ENCODE measurements around the gene RNGTT.
A peak's percentile ranks its signal among the peaks of the same experiment; 100 is the strongest.
"Not testable (repeated sequence)": the region's sequence is repeated elsewhere in the genome, so short reads cannot be mapped to it uniquely, and the experiment has no call there.

RNGTT gene

GRCh38 chr6:88806728-88807127 is 156.7 kb downstream of the RNGTT start:
- H3K4me3 ChIP-seq (ENCODE audit: control insufficient read depth, low read depth, low read length) = no peak overlapping the region
- no peak for TF ChIP-seq CTCF (IDR thresholded peaks at IDR 0.05; ENCODE audit: control insufficient read depth, insufficient read depth, low read depth, low read length, missing control alignments)
- no peak for DNase-seq (ENCODE audit: low read depth)

GRCh38 chr6:88804701-88805100 is 158.7 kb downstream of the RNGTT start:
- peak; percentile 10 for DNase-seq (ENCODE audit: low read depth)
- TF ChIP-seq CTCF (IDR thresholded peaks at IDR 0.05; ENCODE audit: control insufficient read depth, insufficient read depth, low read depth, low read length, missing control alignments) = no peak
- no peak overlapping the region for H3K4me3 ChIP-seq (ENCODE audit: control insufficient read depth, low read depth, low read length)

GRCh38 chr6:88785478-88785877 is 177.9 kb downstream of the RNGTT start:
- no peak for TF ChIP-seq CTCF (IDR thresholded peaks at IDR 0.05; ENCODE audit: control insufficient read depth, insufficient read depth, low read depth, low read length, missing control alignments)
- H3K4me3 ChIP-seq (ENCODE audit: control insufficient read depth, low read depth, low read length) = no peak overlapping the region
- no peak for DNase-seq (ENCODE audit: low read depth)

GRCh38 chr6:88780714-88781389 is 182.6 kb downstream of the RNGTT start:
- H3K4me3 ChIP-seq (ENCODE audit: control insufficient read depth, low read depth, low read length) = no peak overlapping the region
- DNase-seq (ENCODE audit: low read depth) = peak; percentile 21
- TF ChIP-seq CTCF (IDR thresholded peaks at IDR 0.05; ENCODE audit: control insufficient read depth, insufficient read depth, low read depth, low read length, missing control alignments) = peak; percentile 88

GRCh38 chr6:88775866-88776571 is 187.4 kb downstream of the RNGTT start:
- no peak overlapping the region for H3K4me3 ChIP-seq (ENCODE audit: control insufficient read depth, low read depth, low read length)
- DNase-seq (ENCODE audit: low read depth) = no peak
- no peak for TF ChIP-seq CTCF (IDR thresholded peaks at IDR 0.05; ENCODE audit: control insufficient read depth, insufficient read depth, low read depth, low read length, missing control alignments)

- DNase-seq (ENCODE audit: low read depth); H3K4me3 ChIP-seq (ENCODE audit: control insufficient read depth, low read depth, low read length): not testable (repeated sequence)
These were observed 195.3 kb downstream of the RNGTT start for GRCh38 chr6:88768114-88768513.

- no peak for TF ChIP-seq CTCF (IDR thresholded peaks at IDR 0.05; ENCODE audit: control insufficient read depth, insufficient read depth, low read depth, low read length, missing control alignments)
These were observed 199.3 kb downstream of the RNGTT start for GRCh38 chr6:88764081-88764480.

More at GRCh38 chr6:88764081-88764480, 199.3 kb downstream of the RNGTT start:
- no peak overlapping the region for H3K4me3 ChIP-seq (ENCODE audit: control insufficient read depth, low read depth, low read length)
- DNase-seq (ENCODE audit: low read depth) = no peak
